ENCODE results near the gene PDE3A. TPM values are rescaled to one million over a fixed set of nuclear protein-coding genes. Genes with fewer than 3 reads are reported as not detected.
A peak's percentile ranks its signal among the peaks of the same experiment; 100 is the strongest.
"Not testable (repeated sequence)": the region's sequence is repeated elsewhere in the genome, so short reads cannot be mapped to it uniquely, and the experiment has no call there.

PDE3A gene
- total RNA-seq = 3.9 and 7.1 TPM in 2 replicates

- H3K4me3 ChIP-seq (ENCODE audit: low read depth, low read length) = peak within 1 kb of the TSS; percentile 63
- no peak for TF ChIP-seq CTCF (IDR thresholded peaks at IDR 0.05; ENCODE audit: insufficient read depth, low read depth, low read length)
- peak; percentile 69 for DNase-seq (ENCODE audit: low read depth)
Measured at GRCh38 chr12:20368114-20368650, at the start of gene PDE3A. PDE3A (plus strand) TSS chr12:20368537; CDS start chr12:20369285, 748 bp downstream.

GRCh38 chr12:20319366-20319765, 49.0 kb upstream of the PDE3A start:
- DNase-seq (ENCODE audit: low read depth) = no peak
- TF ChIP-seq CTCF (IDR thresholded peaks at IDR 0.05; ENCODE audit: insufficient read depth, low read depth, low read length) = no peak
- no peak overlapping the region for H3K4me3 ChIP-seq (ENCODE audit: low read depth, low read length)

GRCh38 chr12:20320552-20320951, 47.8 kb upstream of the PDE3A start:
- no peak overlapping the region for H3K4me3 ChIP-seq (ENCODE audit: low read depth, low read length)
- no peak for TF ChIP-seq CTCF (IDR thresholded peaks at IDR 0.05; ENCODE audit: insufficient read depth, low read depth, low read length)
- DNase-seq (ENCODE audit: low read depth) = no peak

GRCh38 chr12:20330826-20331505, 37.4 kb upstream of the PDE3A start:
- DNase-seq (ENCODE audit: low read depth); H3K4me3 ChIP-seq (ENCODE audit: low read depth, low read length): not testable (repeated sequence)

GRCh38 chr12:20339060-20339459, 29.3 kb upstream of the PDE3A start:
- H3K4me3 ChIP-seq (ENCODE audit: low read depth, low read length) = no peak overlapping the region
- no peak for DNase-seq (ENCODE audit: low read depth)
- no peak for TF ChIP-seq CTCF (IDR thresholded peaks at IDR 0.05; ENCODE audit: insufficient read depth, low read depth, low read length)

- DNase-seq (ENCODE audit: low read depth) = peak; percentile 16
- H3K4me3 ChIP-seq (ENCODE audit: low read depth, low read length) = no peak overlapping the region
- no peak for TF ChIP-seq CTCF (IDR thresholded peaks at IDR 0.05; ENCODE audit: insufficient read depth, low read depth, low read length)
Measured at GRCh38 chr12:20342111-20342510, 26.2 kb upstream of the PDE3A start.

GRCh38 chr12:20345866-20346265, 22.5 kb upstream of the PDE3A start:
- no peak for TF ChIP-seq CTCF (IDR thresholded peaks at IDR 0.05; ENCODE audit: insufficient read depth, low read depth, low read length)
- H3K4me3 ChIP-seq (ENCODE audit: low read depth, low read length) = no peak overlapping the region
- no peak for DNase-seq (ENCODE audit: low read depth)
